Fibroblast of lung (primary cell): ENCODE measurements around the gene PKN1. TPM values are rescaled to one million over a fixed set of nuclear protein-coding genes. Genes with fewer than 3 reads are reported as not detected.

ENCODE experiments used
- DNase-seq, 2 donors: peaks; one replicate each; pipeline versions ENCODE4 v3.0.0 to v3.0.0-alpha.2; 2010; ENCODE audit warnings: low read depth in 2 of 2
- H2AFZ ChIP-seq: 2 replicates; pipeline ENCODE4 v1.5.1; 2012; ENCODE audit warnings: low read length, control low read depth, inconsistent platforms
- H3K27ac ChIP-seq: 2 replicates; pipeline ENCODE4 v1.5.1; 2011; ENCODE audit warnings: low read length, control low read depth; ENCODE audit not compliant: insufficient read depth
- H3K27me3 ChIP-seq: 2 replicates; pipeline ENCODE4 v1.5.1; 2011; ENCODE audit warnings: mild to moderate bottlenecking, low read length; ENCODE audit not compliant: control insufficient read depth, insufficient read depth
- H3K36me3 ChIP-seq: 2 replicates; pipeline ENCODE4 v1.5.1; 2011; ENCODE audit warnings: low read length; ENCODE audit not compliant: control insufficient read depth, insufficient read depth
- H3K4me1 ChIP-seq: 2 replicates; pipeline ENCODE4 v1.5.1; 2011; ENCODE audit warnings: low read length; ENCODE audit not compliant: control insufficient read depth, insufficient read depth; ENCODE audit errors: extremely low read depth
- H3K4me2 ChIP-seq: 2 replicates; pipeline ENCODE4 v1.5.1; 2011; ENCODE audit warnings: low read length, control low read depth; ENCODE audit not compliant: insufficient read depth; ENCODE audit errors: extremely low read depth
- H3K4me3 ChIP-seq, 4 experiments: fragments of 200-600 bp in 1 of 4; sonication (generic) in 1 of 4; replicated peaks in 1 of 4; 2 replicates each; pipeline ENCODE4 v1.5.1; 2011 to 2016; ENCODE audit warnings: low read length in 4 of 4, low read depth in 3 of 4, mild to moderate bottlenecking in 3 of 4, control low read depth in 2 of 4, inconsistent platforms in 1 of 4, mixed read lengths in 1 of 4; ENCODE audit not compliant: insufficient read depth in 1 of 4; ENCODE audit errors: control extremely low read depth in 1 of 4
- H3K79me2 ChIP-seq: 2 replicates; pipeline ENCODE4 v1.5.1; 2012; ENCODE audit warnings: mild to moderate bottlenecking, low read length, inconsistent platforms; ENCODE audit not compliant: control insufficient read depth, insufficient read depth
- H3K9ac ChIP-seq: 2 replicates; pipeline ENCODE4 v1.5.1; 2011; ENCODE audit warnings: mild to moderate bottlenecking, low read length, control low read depth; ENCODE audit not compliant: insufficient read depth
- H3K9me3 ChIP-seq: 2 replicates; pipeline ENCODE4 v1.5.1; 2012; ENCODE audit warnings: low read depth, low read length; ENCODE audit not compliant: control insufficient read depth, insufficient read depth
- H4K20me1 ChIP-seq: 2 replicates; pipeline ENCODE4 v1.5.1; 2011; ENCODE audit warnings: low read length; ENCODE audit not compliant: control insufficient read depth, insufficient read depth; ENCODE audit errors: extremely low read depth
- CTCF ChIP-seq, 2 donors: IDR thresholded peaks in 1 of 2; conservative IDR thresholded peaks in 1 of 2; 1 replicate in 1 of 2; 2 replicates in 1 of 2; pipeline ENCODE4 v1.5.1; 2011 to 2012; ENCODE audit warnings: low read length in 2 of 2, control low read depth in 1 of 2, inconsistent platforms in 1 of 2, low read depth in 1 of 2, mild to moderate bottlenecking in 1 of 2
- EZH2 ChIP-seq: IDR thresholded peaks from 2 replicates; pipeline ENCODE4 v1.5.1; 2012; ENCODE audit warnings: low read length, control low read depth, mild to moderate bottlenecking; ENCODE audit errors: missing control alignments
- polyA plus RNA-seq, 2 donors: library from polyadenylated mRNA; depleted of rRNA in 1 of 2; stranded (reverse) in 1 of 2; unstranded in 1 of 2; fragments of >200 nt; gene quantifications; 2 replicates each; pipeline ENCODE4 v1.2.1, GENCODE V29; 2011 to 2012; ENCODE audit warnings: missing spikeins in 1 of 2
- total RNA-seq: library from RNA; depleted of rRNA; stranded (reverse); fragments of >200 nt; gene quantifications from 2 replicates; pipeline ENCODE4 v1.2.1, GENCODE V29; 2014

PKN1 gene
- total and polyA plus RNA-seq, 2 donors (not counting 1 experiment from before 2014, with no cell fraction given), result 43.2 to 141 TPM

- peaks cover 47% of the 10 kb centered on the region for H3K36me3 ChIP-seq
- no peak overlapping the region for H3K9ac ChIP-seq
- no peaks in the 10 kb centered on the region for H3K27me3 ChIP-seq
- H3K79me2 ChIP-seq, result peaks cover 80% of the 10 kb centered on the region
- no peak overlapping the region for H3K27ac ChIP-seq
- no peak for DNase-seq
- no peak overlapping the region for H3K4me3 ChIP-seq
- peaks cover 11% of the 10 kb centered on the region for H3K4me1 ChIP-seq
- no peaks in the 10 kb centered on the region for H3K9me3 ChIP-seq
- no peak overlapping the region for H3K4me2 ChIP-seq
- peaks cover 4% of the 10 kb centered on the region for H4K20me1 ChIP-seq
- TF ChIP-seq CTCF (conservative IDR thresholded peaks at IDR 0.05 in 1 of 2, IDR thresholded peaks at IDR 0.05 in 1 of 2; ENCODE audit: low read depth in 1 of 2, low read length in 2 of 2) (no peak), EZH2 (no peak)
- no peak overlapping the region for H2AFZ ChIP-seq
These were observed 20.0 kb upstream of the PKN1 start for GRCh38 chr19:14412996-14413692.

- H3K9me3 ChIP-seq, result no peaks in the 10 kb centered on the region
- DNase-seq, result peak; percentile 53 to 78
- peaks cover 11% of the 10 kb centered on the region for H3K4me1 ChIP-seq
- no peak overlapping the region for H3K9ac ChIP-seq
- no peak overlapping the region for H3K27ac ChIP-seq
- TF ChIP-seq EZH2 (no peak), CTCF (conservative IDR thresholded peaks at IDR 0.05 in 1 of 2, IDR thresholded peaks at IDR 0.05 in 1 of 2; ENCODE audit: low read depth in 1 of 2, low read length in 2 of 2) (no peak)
- peaks cover 85% of the 10 kb centered on the region for H3K79me2 ChIP-seq
- H4K20me1 ChIP-seq, result peaks cover 4% of the 10 kb centered on the region
- H3K36me3 ChIP-seq, result peaks cover 41% of the 10 kb centered on the region
- H3K4me3 ChIP-seq, result no peak overlapping the region
- no peak overlapping the region for H3K4me2 ChIP-seq
- no peak overlapping the region for H2AFZ ChIP-seq
- no peaks in the 10 kb centered on the region for H3K27me3 ChIP-seq
These were observed 19.4 kb upstream of the PKN1 start for GRCh38 chr19:14413693-14414181.

- H3K4me1 ChIP-seq, result peaks cover 11% of the 10 kb centered on the region
- H2AFZ ChIP-seq, result no peak overlapping the region
- no peak overlapping the region for H3K4me3 ChIP-seq
- H3K4me2 ChIP-seq, result no peak overlapping the region
- peaks cover 85% of the 10 kb centered on the region for H3K79me2 ChIP-seq
- H4K20me1 ChIP-seq, result peaks cover 4% of the 10 kb centered on the region
- no peaks in the 10 kb centered on the region for H3K9me3 ChIP-seq
- no peak for DNase-seq
- no peak overlapping the region for H3K9ac ChIP-seq
- peaks cover 29% of the 10 kb centered on the region for H3K36me3 ChIP-seq
- no peaks in the 10 kb centered on the region for H3K27me3 ChIP-seq
- TF ChIP-seq CTCF (conservative IDR thresholded peaks at IDR 0.05 in 1 of 2, IDR thresholded peaks at IDR 0.05 in 1 of 2; ENCODE audit: low read depth in 1 of 2, low read length in 2 of 2) (no peak), EZH2 (no peak)
- H3K27ac ChIP-seq, result no peak overlapping the region
These were observed 18.0 kb upstream of the PKN1 start for GRCh38 chr19:14414926-14415690.
